ENCODE measurements around the gene LMF1. TPM values are rescaled to one million over a fixed set of nuclear protein-coding genes. Genes with fewer than 3 reads are reported as not detected.

The LMF1 gene
- polyA plus RNA-seq, 3 donors: 5.9 to 14.7 (median 10.6) TPM

- Mint-ChIP-seq H3K36me3 (peaks cover 39 to 49% of the 10 kb centered on the region in 2 donors), H3K27ac (no peak overlapping the region), H3K4me1 (no peaks in the 10 kb centered on the region), H3K9me3 (peaks cover 35 to 69% (median 56%) of the 10 kb centered on the region in 7 donors), H3K4me3 (no peak overlapping the region), H3K27me3 (ENCODE audit: low read depth in 3 of 3) (peaks cover 0 to 4% (median 0%) of the 10 kb centered on the region in 3 donors)
- Histone ChIP-seq H3K27ac (ENCODE audit: low read depth in 1 of 2, low read length in 2 of 2) (no peak overlapping the region), H3K4me1 (ENCODE audit: control insufficient read depth in 1 of 2, insufficient read depth in 2 of 2, low read length in 2 of 2) (no peaks in the 10 kb centered on the region), H3K9me3 (replicated peaks in 1 of 2; ENCODE audit: control insufficient read depth in 1 of 2, insufficient read depth in 1 of 2, low read length in 2 of 2) (peaks cover 34 to 51% of the 10 kb centered on the region in 2 donors), H3K27me3 (ENCODE audit: control insufficient read depth in 2 of 2, insufficient read depth in 2 of 2, low read length in 2 of 2) (no peaks in the 10 kb centered on the region), H3K9ac (ENCODE audit: insufficient read depth, low read length, poor library complexity, severe bottlenecking) (no peak overlapping the region), H3K4me3 (replicated peaks in 1 of 3; ENCODE audit: low read depth in 2 of 3, low read length in 3 of 3) (no peak overlapping the region), H4K20me1 (ENCODE audit: insufficient read depth, low read length) (no peaks in the 10 kb centered on the region), H3K79me2 (ENCODE audit: insufficient read depth, low read length) (no peaks in the 10 kb centered on the region), H3K4me2 (replicated peaks; ENCODE audit: extremely low read depth, low read length, poor library complexity, severe bottlenecking) (no peak overlapping the region), H3K36me3 (replicated peaks in 1 of 2; ENCODE audit: control insufficient read depth in 1 of 2, insufficient read depth in 2 of 2, low read length in 2 of 2) (peaks cover 0 to 47% of the 10 kb centered on the region in 2 donors), H2AFZ (ENCODE audit: insufficient read depth, low read depth, low read length, poor library complexity, severe bottlenecking) (no peak overlapping the region)
- intact Hi-C loops (cut with micrococcal nuclease): no loop called here
- 100% methylated on average over 4 of the region's 8 CpGs for WGBS (ENCODE audit: insufficient coverage)
- no peak for DNase-seq
- TF ChIP-seq CTCF (IDR thresholded peaks at IDR 0.05): no peak
Measured at GRCh38 chr16:946048-946395, 24.8 kb downstream of the LMF1 start.

GRCh38 chr16:945271-946047 lies 25.3 kb downstream of the LMF1 start:
- Histone ChIP-seq H3K9ac (ENCODE audit: insufficient read depth, low read length, poor library complexity, severe bottlenecking) (no peak overlapping the region), H3K36me3 (replicated peaks in 1 of 2; ENCODE audit: control insufficient read depth in 1 of 2, insufficient read depth in 2 of 2, low read length in 2 of 2) (peaks cover 0 to 47% of the 10 kb centered on the region in 2 donors), H3K9me3 (replicated peaks in 1 of 2; ENCODE audit: control insufficient read depth in 1 of 2, insufficient read depth in 1 of 2, low read length in 2 of 2) (peaks cover 37 to 52% of the 10 kb centered on the region in 2 donors), H3K79me2 (ENCODE audit: insufficient read depth, low read length) (no peaks in the 10 kb centered on the region), H3K27me3 (ENCODE audit: control insufficient read depth in 2 of 2, insufficient read depth in 2 of 2, low read length in 2 of 2) (no peaks in the 10 kb centered on the region), H3K4me1 (ENCODE audit: control insufficient read depth in 1 of 2, insufficient read depth in 2 of 2, low read length in 2 of 2) (no peaks in the 10 kb centered on the region), H3K4me3 (replicated peaks in 1 of 3; ENCODE audit: low read depth in 2 of 3, low read length in 3 of 3) (no peak overlapping the region), H4K20me1 (ENCODE audit: insufficient read depth, low read length) (no peaks in the 10 kb centered on the region), H2AFZ (ENCODE audit: insufficient read depth, low read depth, low read length, poor library complexity, severe bottlenecking) (no peak overlapping the region), H3K27ac (ENCODE audit: low read depth in 1 of 2, low read length in 2 of 2) (no peak overlapping the region), H3K4me2 (replicated peaks; ENCODE audit: extremely low read depth, low read length, poor library complexity, severe bottlenecking) (no peak overlapping the region)
- Mint-ChIP-seq H3K36me3 (peaks cover 38 to 49% of the 10 kb centered on the region in 2 donors), H3K9me3 (peaks cover 39 to 73% (median 61%) of the 10 kb centered on the region in 7 donors), H3K27me3 (ENCODE audit: low read depth in 3 of 3) (peaks cover 0 to 3% (median 0%) of the 10 kb centered on the region in 3 donors), H3K27ac (no peak overlapping the region), H3K4me3 (no peak overlapping the region), H3K4me1 (no peaks in the 10 kb centered on the region)
- WGBS (ENCODE audit: insufficient coverage): 92% methylated on average over 7 of the region's 10 CpGs
- TF ChIP-seq CTCF (IDR thresholded peaks at IDR 0.05): no peak
- no peak for DNase-seq
- intact Hi-C loops (cut with micrococcal nuclease): no loop called here

Measured in CD14-positive monocyte (primary cell).